NCI-H128 (cell line): Measurements from ENCODE around the gene SNX6.
"Not testable (repeated sequence)": the region's sequence is repeated elsewhere in the genome, so short reads cannot be mapped to it uniquely, and the experiment has no call there.

Source experiments
- DNase-seq: peaks from one replicate; lab custom pipeline; 2025; ENCODE audit not compliant: unreplicated experiment; lab: John Stamatoyannopoulos, UW

SNX6 gene

GRCh38 chr14:34527591-34527990 is 102.4 kb downstream of the SNX6 start:
- DNase-seq, result no peak

GRCh38 chr14:34524216-34524615 is 105.7 kb downstream of the SNX6 start:
- DNase-seq, result not testable (repeated sequence)

- DNase-seq, result no peak
These were observed 107.5 kb downstream of the SNX6 start for GRCh38 chr14:34522496-34522895.

- DNase-seq, result not testable (repeated sequence)
These were observed 108.9 kb downstream of the SNX6 start for GRCh38 chr14:34521071-34521470.

- DNase-seq, result not testable (repeated sequence)
These were observed 109.5 kb downstream of the SNX6 start for GRCh38 chr14:34520304-34520970.
